ENCODE measurements around the gene XRCC5.

Gene XRCC5

GRCh38 chr2:216108967-216109921 lies at the start of gene XRCC5:
TSS of gene XRCC5 (plus strand) at chr2:216109348. CDS start at chr2:216109437, 89 bp downstream.
- TF ChIP-seq, protein P1, sequence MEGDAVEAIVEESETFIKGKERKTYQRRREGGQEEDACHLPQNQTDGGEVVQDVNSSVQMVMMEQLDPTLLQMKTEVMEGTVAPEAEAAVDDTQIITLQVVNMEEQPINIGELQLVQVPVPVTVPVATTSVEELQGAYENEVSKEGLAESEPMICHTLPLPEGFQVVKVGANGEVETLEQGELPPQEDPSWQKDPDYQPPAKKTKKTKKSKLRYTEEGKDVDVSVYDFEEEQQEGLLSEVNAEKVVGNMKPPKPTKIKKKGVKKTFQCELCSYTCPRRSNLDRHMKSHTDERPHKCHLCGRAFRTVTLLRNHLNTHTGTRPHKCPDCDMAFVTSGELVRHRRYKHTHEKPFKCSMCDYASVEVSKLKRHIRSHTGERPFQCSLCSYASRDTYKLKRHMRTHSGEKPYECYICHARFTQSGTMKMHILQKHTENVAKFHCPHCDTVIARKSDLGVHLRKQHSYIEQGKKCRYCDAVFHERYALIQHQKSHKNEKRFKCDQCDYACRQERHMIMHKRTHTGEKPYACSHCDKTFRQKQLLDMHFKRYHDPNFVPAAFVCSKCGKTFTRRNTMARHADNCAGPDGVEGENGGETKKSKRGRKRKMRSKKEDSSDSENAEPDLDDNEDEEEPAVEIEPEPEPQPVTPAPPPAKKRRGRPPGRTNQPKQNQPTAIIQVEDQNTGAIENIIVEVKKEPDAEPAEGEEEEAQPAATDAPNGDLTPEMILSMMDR (IDR thresholded peaks at IDR 0.05): no peak
- no peak for TF ChIP-seq ZFX (IDR thresholded peaks at IDR 0.05; ENCODE audit: borderline replicate concordance)
- peak within 1 kb of the TSS; percentile 78 for H3K27ac ChIP-seq

DNA sequence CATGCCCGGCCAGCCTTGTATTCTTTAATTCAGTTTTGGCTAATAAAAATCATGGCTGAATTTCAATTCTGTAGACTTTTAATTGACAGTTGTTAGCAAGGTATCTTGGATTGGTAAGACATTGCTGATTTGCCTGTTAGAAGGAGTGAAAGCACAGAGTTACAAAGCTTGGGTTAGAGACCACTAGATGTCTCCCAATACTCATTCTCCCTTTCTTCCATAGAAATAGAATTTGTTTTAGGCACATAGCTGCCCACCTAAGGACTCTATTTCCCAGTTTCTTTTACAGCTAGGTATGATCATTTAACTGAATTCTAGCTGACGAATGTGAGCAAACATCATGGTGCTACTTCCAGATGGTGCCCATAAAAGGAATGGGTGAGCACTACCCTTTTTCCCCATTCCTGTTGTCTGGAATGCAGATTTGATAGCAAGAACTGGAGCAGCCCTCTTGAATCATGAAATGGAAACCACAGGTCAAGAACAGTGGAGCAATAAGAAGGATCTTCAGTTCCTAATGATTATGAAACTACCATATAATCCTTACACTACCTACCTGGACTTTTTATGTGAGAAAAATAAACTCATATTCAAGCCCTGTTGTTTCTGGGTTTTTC lies 45.0 kb upstream of the XRCC5 start:
- H3K27ac ChIP-seq: no peak overlapping the region
- no peak for TF ChIP-seq ZFX (IDR thresholded peaks at IDR 0.05; ENCODE audit: borderline replicate concordance)
- TF ChIP-seq, protein P1 (IDR thresholded peaks at IDR 0.05): no peak

GRCh38 chr2:216064665-216065064 lies 44.5 kb upstream of the XRCC5 start:
- H3K27ac ChIP-seq: no peak overlapping the region
- TF ChIP-seq ZFX (IDR thresholded peaks at IDR 0.05; ENCODE audit: borderline replicate concordance): no peak
- TF ChIP-seq, protein P1 (IDR thresholded peaks at IDR 0.05): no peak

GRCh38 chr2:216066230-216066629 lies 42.9 kb upstream of the XRCC5 start:
- TF ChIP-seq ZFX (IDR thresholded peaks at IDR 0.05; ENCODE audit: borderline replicate concordance): no peak
- TF ChIP-seq, protein P1 (IDR thresholded peaks at IDR 0.05): no peak
- H3K27ac ChIP-seq: no peak overlapping the region

- TF ChIP-seq, protein P1 (IDR thresholded peaks at IDR 0.05): no peak
- no peak for TF ChIP-seq ZFX (IDR thresholded peaks at IDR 0.05; ENCODE audit: borderline replicate concordance)
- no peak overlapping the region for H3K27ac ChIP-seq
Measured at GRCh38 chr2:216069028-216069427, 40.1 kb upstream of the XRCC5 start.

DNA sequence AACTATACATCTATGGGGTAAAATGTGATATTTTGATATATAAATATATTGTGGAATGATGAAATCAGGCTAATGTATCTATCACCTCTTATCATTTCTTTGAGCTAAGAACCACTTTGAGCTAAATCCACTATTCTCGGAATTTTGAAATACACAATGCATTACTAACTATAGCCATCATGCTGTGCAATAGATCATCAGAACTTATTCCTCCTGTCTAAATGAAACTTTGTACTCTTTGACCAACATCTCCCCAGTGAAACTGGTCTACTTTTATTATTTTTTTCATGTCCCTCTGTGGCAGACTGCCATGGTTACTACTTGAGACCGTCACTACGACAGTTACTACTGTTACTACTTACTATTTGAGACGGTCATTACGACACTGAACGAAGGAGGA lies 39.0 kb upstream of the XRCC5 start:
- TF ChIP-seq, protein P1 (IDR thresholded peaks at IDR 0.05): no peak
- TF ChIP-seq ZFX (IDR thresholded peaks at IDR 0.05; ENCODE audit: borderline replicate concordance): no peak
- no peak overlapping the region for H3K27ac ChIP-seq
